Measurements from ENCODE around the gene GIPC3.

DNA sequence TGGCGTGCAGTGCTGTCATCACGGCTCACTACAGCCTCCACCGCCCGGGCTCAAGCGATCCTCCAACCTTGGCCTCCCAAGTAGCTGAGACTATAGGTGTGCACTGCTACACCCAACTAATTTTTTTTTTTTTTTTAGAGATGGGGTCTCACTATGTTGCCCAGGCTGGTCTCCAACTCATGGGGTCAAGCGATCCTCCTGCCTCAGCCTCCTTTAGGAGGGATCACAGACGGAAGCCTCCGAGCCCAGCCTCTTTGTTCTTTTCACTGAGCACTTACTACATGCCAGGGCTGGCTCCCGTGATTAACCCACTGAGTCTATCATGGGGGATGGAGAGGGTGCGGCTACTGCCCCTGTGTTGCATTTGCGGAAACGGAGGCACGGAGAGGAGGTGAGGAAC is 54.2 kb downstream of the GIPC3 start:
- TF ChIP-seq, protein P1, sequence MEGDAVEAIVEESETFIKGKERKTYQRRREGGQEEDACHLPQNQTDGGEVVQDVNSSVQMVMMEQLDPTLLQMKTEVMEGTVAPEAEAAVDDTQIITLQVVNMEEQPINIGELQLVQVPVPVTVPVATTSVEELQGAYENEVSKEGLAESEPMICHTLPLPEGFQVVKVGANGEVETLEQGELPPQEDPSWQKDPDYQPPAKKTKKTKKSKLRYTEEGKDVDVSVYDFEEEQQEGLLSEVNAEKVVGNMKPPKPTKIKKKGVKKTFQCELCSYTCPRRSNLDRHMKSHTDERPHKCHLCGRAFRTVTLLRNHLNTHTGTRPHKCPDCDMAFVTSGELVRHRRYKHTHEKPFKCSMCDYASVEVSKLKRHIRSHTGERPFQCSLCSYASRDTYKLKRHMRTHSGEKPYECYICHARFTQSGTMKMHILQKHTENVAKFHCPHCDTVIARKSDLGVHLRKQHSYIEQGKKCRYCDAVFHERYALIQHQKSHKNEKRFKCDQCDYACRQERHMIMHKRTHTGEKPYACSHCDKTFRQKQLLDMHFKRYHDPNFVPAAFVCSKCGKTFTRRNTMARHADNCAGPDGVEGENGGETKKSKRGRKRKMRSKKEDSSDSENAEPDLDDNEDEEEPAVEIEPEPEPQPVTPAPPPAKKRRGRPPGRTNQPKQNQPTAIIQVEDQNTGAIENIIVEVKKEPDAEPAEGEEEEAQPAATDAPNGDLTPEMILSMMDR (IDR thresholded peaks at IDR 0.05), result no peak
- TF ChIP-seq POLR2A (IDR thresholded peaks at IDR 0.05), result no peak
